GM12873 (cell line): Measurements from ENCODE around the gene OBP2A.

Source experiments
- TF ChIP-seq, protein P1 (sequence below): IDR thresholded peaks from 2 replicates; pipeline ENCODE4 v1.5.1; 2012; ENCODE audit warnings: low read depth, mild to moderate bottlenecking, moderate library complexity, low read length, control low read depth; ENCODE audit not compliant: insufficient read depth; ENCODE audit errors: missing control alignments

The OBP2A gene

DNA sequence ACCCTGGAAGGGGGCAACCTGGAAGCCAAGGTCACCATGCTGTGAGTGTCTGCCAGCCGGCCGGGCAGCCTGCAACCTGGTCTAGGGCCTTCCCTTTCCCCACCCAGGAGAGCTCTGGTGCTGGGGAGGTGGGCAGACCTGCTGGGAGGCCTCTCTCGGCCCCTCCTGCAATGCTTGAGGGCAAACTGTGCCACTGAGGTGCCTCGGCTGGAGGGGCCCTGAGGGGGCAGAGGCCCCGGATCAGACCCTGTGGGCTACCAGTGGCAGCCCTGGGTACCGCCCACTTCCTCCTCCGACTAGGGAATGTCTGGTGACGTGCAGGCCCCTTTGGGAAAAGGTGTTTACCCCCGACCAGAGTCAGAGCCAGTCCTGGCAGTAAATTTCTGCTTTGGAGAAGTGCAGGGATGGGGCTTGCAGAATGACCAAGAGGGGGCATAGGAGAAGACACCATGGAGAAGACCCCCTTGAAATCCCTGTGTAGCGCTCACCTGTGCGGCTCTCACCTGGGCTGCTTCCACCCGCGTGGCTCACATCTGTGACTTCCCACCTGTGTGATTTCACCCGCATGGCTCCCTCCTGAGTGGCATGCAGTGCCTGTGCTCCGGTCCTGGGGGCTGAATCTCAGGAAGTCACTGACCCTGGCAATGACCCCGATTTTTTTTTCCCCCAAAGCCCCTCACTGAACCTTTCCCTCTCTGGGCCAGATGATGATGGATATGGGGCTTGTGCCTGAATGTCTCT, 23.6 kb upstream of the OBP2A start:
- TF ChIP-seq, protein P1, sequence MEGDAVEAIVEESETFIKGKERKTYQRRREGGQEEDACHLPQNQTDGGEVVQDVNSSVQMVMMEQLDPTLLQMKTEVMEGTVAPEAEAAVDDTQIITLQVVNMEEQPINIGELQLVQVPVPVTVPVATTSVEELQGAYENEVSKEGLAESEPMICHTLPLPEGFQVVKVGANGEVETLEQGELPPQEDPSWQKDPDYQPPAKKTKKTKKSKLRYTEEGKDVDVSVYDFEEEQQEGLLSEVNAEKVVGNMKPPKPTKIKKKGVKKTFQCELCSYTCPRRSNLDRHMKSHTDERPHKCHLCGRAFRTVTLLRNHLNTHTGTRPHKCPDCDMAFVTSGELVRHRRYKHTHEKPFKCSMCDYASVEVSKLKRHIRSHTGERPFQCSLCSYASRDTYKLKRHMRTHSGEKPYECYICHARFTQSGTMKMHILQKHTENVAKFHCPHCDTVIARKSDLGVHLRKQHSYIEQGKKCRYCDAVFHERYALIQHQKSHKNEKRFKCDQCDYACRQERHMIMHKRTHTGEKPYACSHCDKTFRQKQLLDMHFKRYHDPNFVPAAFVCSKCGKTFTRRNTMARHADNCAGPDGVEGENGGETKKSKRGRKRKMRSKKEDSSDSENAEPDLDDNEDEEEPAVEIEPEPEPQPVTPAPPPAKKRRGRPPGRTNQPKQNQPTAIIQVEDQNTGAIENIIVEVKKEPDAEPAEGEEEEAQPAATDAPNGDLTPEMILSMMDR: no peak

DNA sequence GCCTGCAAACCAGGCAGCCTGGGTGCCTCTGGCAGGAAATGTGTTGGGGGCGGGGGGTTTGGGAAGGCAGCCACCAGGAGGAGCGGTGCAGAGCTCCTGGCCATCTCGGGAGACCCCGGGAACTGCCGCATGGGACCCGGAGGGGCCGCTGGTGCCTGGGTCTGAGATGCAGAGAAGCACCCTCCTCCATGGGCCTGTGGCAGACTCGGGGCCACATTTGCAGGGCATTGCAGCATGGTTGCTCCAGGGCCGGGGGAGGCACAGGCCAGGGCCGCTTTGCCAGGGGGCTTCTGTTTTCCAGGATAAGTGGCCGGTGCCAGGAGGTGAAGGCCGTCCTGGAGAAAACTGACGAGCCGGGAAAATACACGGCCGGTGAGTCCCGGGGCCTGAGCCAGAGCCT, 23.0 kb upstream of the OBP2A start:
- TF ChIP-seq, protein P1: no peak

DNA sequence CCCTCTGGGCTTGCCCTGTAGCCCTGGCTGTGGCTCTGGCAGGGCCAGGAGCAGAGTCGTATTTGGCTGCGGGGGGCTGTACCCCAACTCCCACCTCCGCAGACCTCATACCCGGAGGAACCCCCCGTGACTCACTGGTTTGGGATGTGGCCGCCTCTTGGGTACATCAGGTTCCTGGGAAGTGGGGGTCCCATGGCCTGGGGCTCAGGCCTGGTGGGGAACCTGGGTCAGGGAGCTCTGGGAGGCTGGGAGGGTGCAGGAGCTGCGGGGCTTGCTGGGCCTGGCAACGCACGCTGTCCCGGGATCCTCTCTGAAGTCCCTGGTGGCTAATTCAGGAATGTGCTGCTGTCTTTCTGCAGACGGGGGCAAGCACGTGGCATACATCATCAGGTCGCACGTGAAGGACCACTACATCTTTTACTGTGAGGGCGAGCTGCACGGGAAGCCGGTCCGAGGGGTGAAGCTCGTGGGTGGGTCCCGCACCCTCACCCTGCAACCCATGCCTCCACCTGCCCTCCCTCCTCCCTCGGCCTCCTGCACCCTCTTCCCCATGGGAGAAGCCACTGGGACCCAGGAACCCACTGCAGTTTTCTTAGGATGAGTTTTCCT, 22.3 kb upstream of the OBP2A start:
- TF ChIP-seq, protein P1: no peak

DNA sequence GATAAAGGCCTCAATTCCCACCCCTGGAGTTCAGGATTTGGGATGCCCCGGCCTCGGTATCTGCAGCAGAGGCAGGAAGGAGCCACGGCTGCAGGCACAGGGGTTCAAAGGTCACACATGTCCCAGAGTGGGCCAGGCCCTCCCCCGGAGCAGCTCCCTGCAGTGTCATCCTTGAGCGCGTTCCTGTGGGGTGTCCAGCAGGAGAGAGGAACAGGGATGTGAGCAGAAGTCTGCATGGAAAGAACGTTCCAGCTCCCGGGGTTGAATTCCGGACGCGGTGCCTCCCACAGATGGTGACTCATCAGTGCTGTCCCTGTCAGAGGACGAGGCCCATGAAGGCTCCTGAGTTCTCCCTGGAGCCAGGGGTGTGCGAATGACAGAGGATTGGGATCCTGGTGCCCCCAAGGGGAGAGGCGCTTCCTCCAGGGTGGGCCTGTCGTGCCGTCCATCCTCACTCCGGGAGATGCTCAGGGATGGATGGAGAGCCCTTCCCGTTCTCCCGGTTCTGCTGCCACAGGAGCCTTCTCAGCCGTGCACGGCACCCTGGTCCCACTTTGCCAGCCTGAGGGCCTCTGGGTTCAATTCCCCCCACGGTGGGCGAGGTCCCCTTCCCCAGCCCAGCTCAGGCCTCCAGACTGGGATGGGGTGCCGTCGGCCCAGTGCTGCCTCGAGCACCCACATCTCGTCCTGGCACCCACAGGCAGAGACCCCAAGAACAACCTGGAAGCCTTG, 21.6 kb upstream of the OBP2A start:
- TF ChIP-seq, protein P1: no peak

DNA sequence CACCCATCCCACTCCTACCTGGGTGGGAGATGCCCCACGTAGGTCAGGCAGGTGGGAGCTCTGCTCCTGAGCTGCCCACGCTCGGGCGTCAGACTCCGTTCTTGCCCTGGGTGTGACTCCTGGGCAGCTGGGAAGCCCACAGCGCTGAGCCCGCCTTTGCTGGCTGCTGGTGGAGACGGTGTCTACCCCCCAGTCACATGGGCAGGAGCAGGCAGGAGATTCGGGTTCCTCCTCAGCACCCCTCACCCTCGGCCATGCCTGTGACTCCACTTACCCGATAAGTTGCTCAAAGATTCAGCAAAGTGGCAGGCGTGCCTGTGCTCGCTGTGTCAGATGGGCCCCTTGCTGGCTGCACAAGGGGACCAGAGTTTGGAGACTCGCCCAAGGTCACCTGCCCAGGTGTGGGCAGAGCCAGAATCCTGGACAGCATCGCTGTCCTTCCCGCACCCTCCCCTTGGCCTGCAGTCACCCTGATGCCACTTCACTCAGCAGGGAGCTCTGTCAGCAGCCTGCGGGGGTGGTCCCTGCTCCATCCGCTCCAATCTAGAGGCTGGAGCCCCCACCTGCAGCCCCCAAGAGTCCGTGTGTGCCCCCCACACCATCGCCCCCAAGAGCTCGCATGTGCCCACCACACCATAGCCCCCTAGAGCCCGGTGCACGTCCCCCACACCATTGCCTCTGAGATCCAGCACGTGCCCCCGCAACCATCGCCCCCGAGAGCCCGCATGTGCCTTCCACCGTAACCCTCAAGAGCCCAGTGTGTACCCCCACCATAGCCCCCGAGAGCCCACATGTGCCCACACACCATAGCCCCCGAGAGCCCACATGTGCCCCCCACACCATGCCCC, 20.5 kb upstream of the OBP2A start:
- TF ChIP-seq, protein P1: no peak

DNA sequence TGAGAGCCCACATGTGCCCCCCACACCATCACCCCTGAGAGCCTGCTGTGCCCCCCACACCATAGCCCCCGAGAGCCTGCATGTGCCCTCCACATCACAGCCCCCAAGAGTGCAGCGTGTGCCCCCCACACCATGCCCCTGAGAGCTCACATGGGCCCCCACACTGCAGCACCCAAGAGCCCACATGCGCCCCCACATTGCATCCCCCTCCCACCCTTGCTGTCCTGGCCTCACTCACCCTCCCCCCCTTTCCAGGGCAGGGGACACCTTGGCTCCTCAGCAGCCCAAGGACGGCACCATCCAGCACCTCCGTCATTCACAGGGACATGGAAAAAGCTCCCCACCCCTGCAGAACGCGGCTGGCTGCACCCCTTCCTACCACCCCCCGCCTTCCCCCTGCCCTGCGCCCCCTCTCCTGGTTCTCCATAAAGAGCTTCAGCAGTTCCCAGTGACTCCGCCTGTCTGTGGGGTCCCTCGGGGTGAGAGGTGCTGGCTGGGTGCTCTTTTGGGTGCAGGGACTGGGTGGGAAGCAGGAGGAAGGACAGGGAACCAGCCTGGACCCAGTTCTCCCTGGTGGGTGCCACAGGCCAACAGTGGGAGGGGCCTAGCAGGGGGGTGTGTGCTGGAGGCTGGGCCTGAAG, 19.7 kb upstream of the OBP2A start:
- TF ChIP-seq, protein P1: no peak
